GM20000 (cell line): ENCODE data around the gene PDGFC.

Experiments used
- DNase-seq: peaks from one replicate; pipeline ENCODE4 v3.0.0; 2012; ENCODE audit warnings: low spot score
- TF ChIP-seq, protein P1 (sequence below): IDR thresholded peaks from 2 replicates; pipeline ENCODE4 v1.5.1; 2012; ENCODE audit warnings: mild to moderate bottlenecking, control low read depth; ENCODE audit errors: extremely low read depth, missing control alignments

PDGFC gene

DNA sequence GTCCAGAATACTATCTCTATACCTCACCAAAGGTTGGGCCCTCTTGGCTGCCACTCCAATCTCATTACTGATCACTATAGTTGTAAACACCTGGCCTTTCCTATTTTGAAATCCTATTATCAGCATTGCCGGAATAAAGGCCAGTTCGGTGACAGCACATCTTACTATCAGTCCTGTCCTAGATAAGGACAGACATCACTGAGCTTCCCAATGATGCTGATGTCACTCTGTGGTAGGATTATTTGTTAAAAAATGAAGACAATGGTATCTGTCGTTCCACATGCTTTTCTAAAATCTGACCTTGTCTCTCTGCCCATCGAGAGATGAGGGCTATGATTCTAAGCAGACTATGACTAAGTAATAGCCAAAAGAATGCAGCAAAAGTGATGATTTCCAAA lies 260.4 kb downstream of the PDGFC start:
- no peak for DNase-seq
- TF ChIP-seq, protein P1, sequence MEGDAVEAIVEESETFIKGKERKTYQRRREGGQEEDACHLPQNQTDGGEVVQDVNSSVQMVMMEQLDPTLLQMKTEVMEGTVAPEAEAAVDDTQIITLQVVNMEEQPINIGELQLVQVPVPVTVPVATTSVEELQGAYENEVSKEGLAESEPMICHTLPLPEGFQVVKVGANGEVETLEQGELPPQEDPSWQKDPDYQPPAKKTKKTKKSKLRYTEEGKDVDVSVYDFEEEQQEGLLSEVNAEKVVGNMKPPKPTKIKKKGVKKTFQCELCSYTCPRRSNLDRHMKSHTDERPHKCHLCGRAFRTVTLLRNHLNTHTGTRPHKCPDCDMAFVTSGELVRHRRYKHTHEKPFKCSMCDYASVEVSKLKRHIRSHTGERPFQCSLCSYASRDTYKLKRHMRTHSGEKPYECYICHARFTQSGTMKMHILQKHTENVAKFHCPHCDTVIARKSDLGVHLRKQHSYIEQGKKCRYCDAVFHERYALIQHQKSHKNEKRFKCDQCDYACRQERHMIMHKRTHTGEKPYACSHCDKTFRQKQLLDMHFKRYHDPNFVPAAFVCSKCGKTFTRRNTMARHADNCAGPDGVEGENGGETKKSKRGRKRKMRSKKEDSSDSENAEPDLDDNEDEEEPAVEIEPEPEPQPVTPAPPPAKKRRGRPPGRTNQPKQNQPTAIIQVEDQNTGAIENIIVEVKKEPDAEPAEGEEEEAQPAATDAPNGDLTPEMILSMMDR: no peak
